Keratinocyte (primary cell): ENCODE measurements around the gene OTOR. TPM values are rescaled to one million over a fixed set of nuclear protein-coding genes. Genes with fewer than 3 reads are reported as not detected.

ENCODE experiments used
- DNase-seq: peaks from one replicate; pipeline ENCODE4 v3.0.0-alpha.2; 2011; ENCODE audit warnings: low read depth, missing footprints, low spot score
- FAIRE-seq: peaks from 2 replicates; lab custom pipeline; 2011; peaks lifted over from hg19 to GRCh38; lab: Jason Lieb, UNC
- H2AFZ ChIP-seq: 2 replicates; pipeline ENCODE4 v1.6.0; 2012; ENCODE audit warnings: low read length, control low read depth, inconsistent platforms; ENCODE audit not compliant: control insufficient read depth
- H3K27ac ChIP-seq: 2 replicates; pipeline ENCODE4 v1.5.1; 2011; ENCODE audit warnings: low read length; ENCODE audit not compliant: control insufficient read depth, insufficient read depth
- H3K27me3 ChIP-seq: 3 replicates; pipeline ENCODE4 v1.6.0; 2011; ENCODE audit warnings: low read length; ENCODE audit not compliant: control insufficient read depth, insufficient read depth; ENCODE audit errors: extremely low read depth
- H3K36me3 ChIP-seq, 2 experiments: 2 replicates in 1 of 2; 3 replicates in 1 of 2; pipeline ENCODE4 v1.5.1; 2011; ENCODE audit warnings: low read length in 2 of 2, mild to moderate bottlenecking in 1 of 2; ENCODE audit not compliant: control insufficient read depth in 2 of 2, insufficient read depth in 2 of 2; ENCODE audit errors: extremely low read depth in 1 of 2
- H3K4me1 ChIP-seq: 3 replicates; pipeline ENCODE4 v1.5.1; 2011; ENCODE audit warnings: low read length; ENCODE audit not compliant: control insufficient read depth, insufficient read depth; ENCODE audit errors: extremely low read depth
- H3K4me2 ChIP-seq: 3 replicates; pipeline ENCODE4 v1.6.0; 2011; ENCODE audit warnings: low read depth, low read length; ENCODE audit not compliant: control insufficient read depth, insufficient read depth; ENCODE audit errors: extremely low read depth
- H3K4me3 ChIP-seq, 3 experiments: fragments of 200-600 bp in 1 of 3; sonication (generic) in 1 of 3; 2 replicates in 2 of 3; 3 replicates in 1 of 3; pipeline ENCODE4 v1.5.1; 2011 to 2016; ENCODE audit warnings: low read length in 3 of 3, mild to moderate bottlenecking in 3 of 3, control low read depth in 2 of 3, inconsistent platforms in 1 of 3, low read depth in 1 of 3, mixed read lengths in 1 of 3, mixed run types in 1 of 3, moderate library complexity in 1 of 3; ENCODE audit not compliant: control insufficient read depth in 2 of 3, insufficient read depth in 2 of 3; ENCODE audit errors: extremely low read depth in 1 of 3
- H3K79me2 ChIP-seq: 2 replicates; pipeline ENCODE4 v1.6.0; 2012; ENCODE audit warnings: low read length; ENCODE audit not compliant: control insufficient read depth, insufficient read depth
- H3K9ac ChIP-seq: 3 replicates; pipeline ENCODE4 v1.6.0; 2011; ENCODE audit warnings: low read length; ENCODE audit not compliant: control insufficient read depth, insufficient read depth; ENCODE audit errors: extremely low read depth
- H3K9me1 ChIP-seq: 3 replicates; pipeline ENCODE4 v1.6.0; 2011; ENCODE audit warnings: low read length; ENCODE audit not compliant: control insufficient read depth, insufficient read depth; ENCODE audit errors: extremely low read depth
- H3K9me3 ChIP-seq: 2 replicates; pipeline ENCODE4 v1.5.1; 2012; ENCODE audit warnings: low read depth, low read length; ENCODE audit not compliant: control insufficient read depth
- H4K20me1 ChIP-seq: 3 replicates; pipeline ENCODE4 v1.6.0; 2011; ENCODE audit warnings: low read length; ENCODE audit not compliant: control insufficient read depth, insufficient read depth; ENCODE audit errors: extremely low read depth
- EZH2 ChIP-seq: IDR thresholded peaks from one replicate; pipeline ENCODE4 v1.6.1; 2012; ENCODE audit warnings: inconsistent platforms, mild to moderate bottlenecking, low read length, moderate library complexity
- dilution Hi-C: fragments of 300-500 bp; cut with MboI; formaldehyde crosslinking; loops from one replicate; pipeline ENCODE4 v1.7.0; 2020; ENCODE audit warnings: low sequenced_read_pairs; ENCODE audit not compliant: extremely low pct_ligation_motif_present
- polyA plus RNA-seq, 5 experiments: library from polyadenylated mRNA; depleted of rRNA in 3 of 5; stranded (reverse) in 3 of 5; stranded (forward) in 1 of 5; unstranded in 1 of 5; fragments of >200 nt; gene quantifications; 1 replicate in 1 of 5; 2 replicates in 3 of 5; 3 replicates in 1 of 5; pipeline versions ENCODE4 v1.2.1 to v1.2.3, GENCODE V29; 2011 to 2012; ENCODE audit warnings: missing spikeins in 2 of 5, low read depth in 1 of 5, low replicate concordance in 1 of 5
- TF ChIP-seq, protein P1 (sequence below), 3 experiments: IDR thresholded peaks in 1 of 3; conservative IDR thresholded peaks in 1 of 3; optimal IDR thresholded peaks in 1 of 3; 2 replicates in 2 of 3; 3 replicates in 1 of 3; pipeline versions ENCODE3 to v1.5.1; 2011; ENCODE audit warnings: low read length in 3 of 3, mild to moderate bottlenecking in 3 of 3, moderate library complexity in 2 of 3, control low read depth in 1 of 3, inconsistent platforms in 1 of 3; ENCODE audit not compliant: insufficient read depth in 2 of 3; ENCODE audit errors: extremely low read depth in 1 of 3

The OTOR gene
- polyA plus RNA-seq, 1 donor (not counting 4 experiments of a cell fraction or from before 2014, with no cell fraction given), result not detected

DNA sequence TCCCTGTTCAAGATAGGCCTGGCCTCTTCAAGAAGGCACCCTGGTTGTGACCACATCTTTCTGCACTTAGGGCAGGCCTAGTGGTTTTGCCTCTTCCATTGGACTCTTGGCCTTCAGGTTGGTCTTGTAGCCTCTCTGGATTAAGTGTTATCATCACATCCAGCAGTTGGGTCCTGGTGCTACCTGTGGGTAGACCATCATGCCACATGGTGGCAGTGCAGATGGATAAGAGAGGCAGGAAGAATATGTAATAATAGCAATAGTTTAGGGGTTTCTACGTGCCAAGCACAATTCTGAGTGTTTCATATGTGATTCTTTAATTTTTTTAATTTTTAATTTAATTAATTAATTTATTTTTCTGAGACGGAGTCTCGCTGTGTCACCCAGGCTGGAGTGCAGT, 46.9 kb upstream of the OTOR start:
- no peak overlapping the region for H2AFZ ChIP-seq
- no peak overlapping the region for H3K4me3 ChIP-seq
- H3K4me1 ChIP-seq, result no peaks in the 10 kb centered on the region
- dilution Hi-C loops, result no loop called here
- no peaks in the 10 kb centered on the region for H3K36me3 ChIP-seq
- no peaks in the 10 kb centered on the region for H3K9me3 ChIP-seq
- TF ChIP-seq, protein P1, sequence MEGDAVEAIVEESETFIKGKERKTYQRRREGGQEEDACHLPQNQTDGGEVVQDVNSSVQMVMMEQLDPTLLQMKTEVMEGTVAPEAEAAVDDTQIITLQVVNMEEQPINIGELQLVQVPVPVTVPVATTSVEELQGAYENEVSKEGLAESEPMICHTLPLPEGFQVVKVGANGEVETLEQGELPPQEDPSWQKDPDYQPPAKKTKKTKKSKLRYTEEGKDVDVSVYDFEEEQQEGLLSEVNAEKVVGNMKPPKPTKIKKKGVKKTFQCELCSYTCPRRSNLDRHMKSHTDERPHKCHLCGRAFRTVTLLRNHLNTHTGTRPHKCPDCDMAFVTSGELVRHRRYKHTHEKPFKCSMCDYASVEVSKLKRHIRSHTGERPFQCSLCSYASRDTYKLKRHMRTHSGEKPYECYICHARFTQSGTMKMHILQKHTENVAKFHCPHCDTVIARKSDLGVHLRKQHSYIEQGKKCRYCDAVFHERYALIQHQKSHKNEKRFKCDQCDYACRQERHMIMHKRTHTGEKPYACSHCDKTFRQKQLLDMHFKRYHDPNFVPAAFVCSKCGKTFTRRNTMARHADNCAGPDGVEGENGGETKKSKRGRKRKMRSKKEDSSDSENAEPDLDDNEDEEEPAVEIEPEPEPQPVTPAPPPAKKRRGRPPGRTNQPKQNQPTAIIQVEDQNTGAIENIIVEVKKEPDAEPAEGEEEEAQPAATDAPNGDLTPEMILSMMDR (optimal IDR thresholded peaks at IDR 0.05 in 1 of 3, IDR thresholded peaks at IDR 0.05 in 1 of 3, conservative IDR thresholded peaks at IDR 0.05 in 1 of 3; ENCODE audit: extremely low read depth in 1 of 3, insufficient read depth in 2 of 3, low read length in 3 of 3), result peak in 1 of 3 experiments; percentile 28
- TF ChIP-seq EZH2, result no peak
- H3K27me3 ChIP-seq, result no peaks in the 10 kb centered on the region
- no peak overlapping the region for H3K27ac ChIP-seq
- H3K9ac ChIP-seq, result no peak overlapping the region
- no peak overlapping the region for H3K4me2 ChIP-seq
- FAIRE-seq, result no peak
- H3K9me1 ChIP-seq, result no peaks in the 10 kb centered on the region
- H4K20me1 ChIP-seq, result no peaks in the 10 kb centered on the region
- no peaks in the 10 kb centered on the region for H3K79me2 ChIP-seq
- DNase-seq, result no peak

DNA sequence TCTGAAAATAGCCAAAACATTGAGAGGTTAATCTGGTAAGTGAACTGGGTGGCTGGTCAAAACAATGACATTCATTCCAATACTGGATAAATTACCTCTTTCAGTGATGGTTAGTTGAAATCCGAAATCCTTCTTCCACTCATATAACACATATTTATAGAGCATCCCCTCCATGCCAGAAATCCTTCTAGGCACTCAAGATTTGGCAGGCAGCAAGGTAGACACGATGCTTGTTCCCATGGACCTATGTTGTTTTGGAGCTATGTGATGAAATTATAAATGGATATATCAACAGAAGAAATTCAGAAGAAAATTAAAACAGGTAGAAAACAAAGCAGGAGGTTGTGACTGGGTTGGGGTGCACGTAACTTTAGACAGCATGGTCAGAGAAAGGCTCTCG, 44.6 kb upstream of the OTOR start:
- no peaks in the 10 kb centered on the region for H3K4me1 ChIP-seq
- H2AFZ ChIP-seq, result no peak overlapping the region
- no peaks in the 10 kb centered on the region for H3K36me3 ChIP-seq
- DNase-seq, result no peak
- no peak for TF ChIP-seq EZH2
- TF ChIP-seq, protein P1 (optimal IDR thresholded peaks at IDR 0.05 in 1 of 3, IDR thresholded peaks at IDR 0.05 in 1 of 3, conservative IDR thresholded peaks at IDR 0.05 in 1 of 3; ENCODE audit: extremely low read depth in 1 of 3, insufficient read depth in 2 of 3, low read length in 3 of 3), result no peak
- H3K9me1 ChIP-seq, result no peaks in the 10 kb centered on the region
- no peak overlapping the region for H3K9ac ChIP-seq
- no peaks in the 10 kb centered on the region for H3K79me2 ChIP-seq
- no peaks in the 10 kb centered on the region for H4K20me1 ChIP-seq
- no peak overlapping the region for H3K27ac ChIP-seq
- no peak for FAIRE-seq
- H3K4me3 ChIP-seq, result no peak overlapping the region
- H3K4me2 ChIP-seq, result no peak overlapping the region
- no peaks in the 10 kb centered on the region for H3K27me3 ChIP-seq
- dilution Hi-C loops, result no loop called here
- no peaks in the 10 kb centered on the region for H3K9me3 ChIP-seq
